Measurements from ENCODE around the gene SMIM35. TPM values are rescaled to one million over a fixed set of nuclear protein-coding genes. Genes with fewer than 3 reads are reported as not detected.
"Not testable (repeated sequence)": the region's sequence is repeated elsewhere in the genome, so short reads cannot be mapped to it uniquely, and the experiment has no call there.

SMIM35 gene
- total and polyA plus RNA-seq, 2 of the 4 experiments (the other 2 are of a cell fraction), result not detected

DNA sequence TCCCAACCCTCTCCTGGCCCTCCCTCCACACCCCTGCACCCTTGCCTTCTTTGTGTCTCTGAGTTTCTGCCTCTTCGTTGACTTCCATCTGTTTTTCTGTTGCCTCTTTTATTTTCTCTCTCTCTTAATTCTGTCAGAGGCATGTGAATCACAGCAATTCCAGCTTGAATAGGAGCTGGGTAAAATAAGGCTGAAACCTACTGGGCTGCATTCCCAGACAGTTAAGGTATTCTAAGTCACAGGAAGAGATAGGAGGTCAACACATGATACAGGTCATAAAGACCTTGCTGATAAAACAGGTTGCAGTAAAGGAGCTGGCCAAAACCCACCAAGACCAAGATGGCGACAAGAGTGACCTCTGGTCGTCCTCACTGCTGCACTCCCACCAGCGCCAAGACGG, 24.1 kb downstream of the SMIM35 start:
- H2AK9ac ChIP-seq (replicated peaks; ENCODE audit: low read depth, low read length, poor library complexity); H4K8ac ChIP-seq (ENCODE audit: low read depth in 2 of 2, low read length in 2 of 2); H3K23ac ChIP-seq (ENCODE audit: low read depth, low read length); H3K14ac ChIP-seq (replicated peaks; ENCODE audit: low read depth, low read length); H2BK15ac ChIP-seq (ENCODE audit: low read depth, low read length); H2BK20ac ChIP-seq (ENCODE audit: low read depth, low read length); H4K5ac ChIP-seq (ENCODE audit: low read depth, low read length); H3K4ac ChIP-seq (ENCODE audit: low read depth, low read length); H3K36me3 ChIP-seq (ENCODE audit: control insufficient read depth, insufficient read depth, low read length); H4K20me1 ChIP-seq (ENCODE audit: insufficient read depth, low read length); H4K91ac ChIP-seq (ENCODE audit: insufficient read depth, low read depth, low read length); BruUV-seq (replicated peaks); H3K4me3 ChIP-seq (ENCODE audit: insufficient read depth, low read depth, low read length); H3K79me1 ChIP-seq (ENCODE audit: low read depth in 1 of 2, low read length in 2 of 2); H3K27me3 ChIP-seq (ENCODE audit: control insufficient read depth, insufficient read depth, low read length); H2AFZ ChIP-seq (replicated peaks; ENCODE audit: low read length, poor library complexity); ATAC-seq (ENCODE audit: low read depth); H3K18ac ChIP-seq (ENCODE audit: low read depth, low read length); H3K9me3 ChIP-seq (ENCODE audit: control insufficient read depth, insufficient read depth, low read length); H3K9ac ChIP-seq (ENCODE audit: low read depth, low read length); in situ Hi-C loops (cut with MboI; ENCODE audit: low sequenced_read_pairs); H2AK5ac ChIP-seq (ENCODE audit: low read depth, low read length); H2BK120ac ChIP-seq (ENCODE audit: low read depth, low read length); H3K4me2 ChIP-seq (ENCODE audit: low read depth, low read length); POLR2A ChIA-PET (ENCODE audit: unreplicated experiment); DNase-seq; H3K9me1 ChIP-seq (ENCODE audit: insufficient read depth, low read length); dilution Hi-C loops (cut with HindIII; ENCODE audit: low sequenced_read_pairs, unreplicated experiment); H3K4me1 ChIP-seq (ENCODE audit: control insufficient read depth, insufficient read depth, low read length); H2BK5ac ChIP-seq (ENCODE audit: low read depth, low read length, poor library complexity, severe bottlenecking); CTCF ChIA-PET; H3K27ac ChIP-seq (ENCODE audit: insufficient read depth, low read length); intact Hi-C loops (cut with micrococcal nuclease); H3K56ac ChIP-seq (ENCODE audit: extremely low read depth, insufficient read depth, low read length): not testable (repeated sequence)
- WGBS, 2 experiments (ENCODE audit: extremely low coverage in 2 of 2, insufficient read length in 1 of 2), result 60% methylated on average over 2 of the region's 5 CpGs; no CpG with 5 or more reads in 1 of the 2 experiments

DNA sequence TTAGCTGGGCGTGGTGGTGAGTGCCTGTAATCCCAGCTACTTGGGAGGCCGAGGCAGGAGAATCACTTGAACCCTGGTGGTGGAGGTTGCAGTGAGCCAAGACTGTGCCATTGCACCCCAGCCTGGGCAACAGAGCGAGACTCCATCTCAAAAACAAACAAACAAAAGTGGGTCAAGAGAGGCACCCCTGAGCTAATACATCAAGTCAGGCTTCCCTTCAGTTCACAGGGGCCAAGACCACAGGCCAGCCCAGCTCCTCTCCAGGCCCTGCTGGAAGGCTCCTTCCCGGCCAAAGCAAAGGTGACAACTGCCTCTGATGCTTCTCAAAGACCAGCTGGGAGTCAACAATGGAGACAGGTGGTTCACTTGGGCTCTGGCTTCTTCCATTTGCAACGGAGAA, 24.6 kb downstream of the SMIM35 start:
- H3K14ac ChIP-seq (replicated peaks; ENCODE audit: low read depth, low read length); H4K8ac ChIP-seq (ENCODE audit: low read depth in 2 of 2, low read length in 2 of 2); H3K56ac ChIP-seq (ENCODE audit: extremely low read depth, insufficient read depth, low read length); H2AFZ ChIP-seq (replicated peaks; ENCODE audit: low read length, poor library complexity); H3K36me3 ChIP-seq (ENCODE audit: control insufficient read depth, insufficient read depth, low read length); H3K4ac ChIP-seq (ENCODE audit: low read depth, low read length); H3K9ac ChIP-seq (ENCODE audit: low read depth, low read length); H4K20me1 ChIP-seq (ENCODE audit: insufficient read depth, low read length); H3K27me3 ChIP-seq (ENCODE audit: control insufficient read depth, insufficient read depth, low read length); DNase-seq; H3K23ac ChIP-seq (ENCODE audit: low read depth, low read length); CTCF ChIA-PET; ATAC-seq (ENCODE audit: low read depth); BruUV-seq (replicated peaks); H2AK9ac ChIP-seq (replicated peaks; ENCODE audit: low read depth, low read length, poor library complexity); intact Hi-C loops (cut with micrococcal nuclease); H3K4me2 ChIP-seq (ENCODE audit: low read depth, low read length); H3K9me1 ChIP-seq (ENCODE audit: insufficient read depth, low read length); H2AK5ac ChIP-seq (ENCODE audit: low read depth, low read length); H2BK5ac ChIP-seq (ENCODE audit: low read depth, low read length, poor library complexity, severe bottlenecking); H3K4me3 ChIP-seq (ENCODE audit: insufficient read depth, low read depth, low read length); H2BK20ac ChIP-seq (ENCODE audit: low read depth, low read length); POLR2A ChIA-PET (ENCODE audit: unreplicated experiment); H3K27ac ChIP-seq (ENCODE audit: insufficient read depth, low read length); in situ Hi-C loops (cut with MboI; ENCODE audit: low sequenced_read_pairs); H2BK15ac ChIP-seq (ENCODE audit: low read depth, low read length); H3K18ac ChIP-seq (ENCODE audit: low read depth, low read length); dilution Hi-C loops (cut with HindIII; ENCODE audit: low sequenced_read_pairs, unreplicated experiment); H3K9me3 ChIP-seq (ENCODE audit: control insufficient read depth, insufficient read depth, low read length); H2BK120ac ChIP-seq (ENCODE audit: low read depth, low read length); H4K5ac ChIP-seq (ENCODE audit: low read depth, low read length); H3K4me1 ChIP-seq (ENCODE audit: control insufficient read depth, insufficient read depth, low read length); H3K79me1 ChIP-seq (ENCODE audit: low read depth in 1 of 2, low read length in 2 of 2); H4K91ac ChIP-seq (ENCODE audit: insufficient read depth, low read depth, low read length): not testable (repeated sequence)
- no CpG with 5 or more reads among the region's 5 CpGs for WGBS, 2 experiments (ENCODE audit: extremely low coverage in 2 of 2, insufficient read length in 1 of 2)
